ENCODE data around the gene MTG1.
"Not testable (repeated sequence)": the region's sequence is repeated elsewhere in the genome, so short reads cannot be mapped to it uniquely, and the experiment has no call there.

MTG1 gene

DNA sequence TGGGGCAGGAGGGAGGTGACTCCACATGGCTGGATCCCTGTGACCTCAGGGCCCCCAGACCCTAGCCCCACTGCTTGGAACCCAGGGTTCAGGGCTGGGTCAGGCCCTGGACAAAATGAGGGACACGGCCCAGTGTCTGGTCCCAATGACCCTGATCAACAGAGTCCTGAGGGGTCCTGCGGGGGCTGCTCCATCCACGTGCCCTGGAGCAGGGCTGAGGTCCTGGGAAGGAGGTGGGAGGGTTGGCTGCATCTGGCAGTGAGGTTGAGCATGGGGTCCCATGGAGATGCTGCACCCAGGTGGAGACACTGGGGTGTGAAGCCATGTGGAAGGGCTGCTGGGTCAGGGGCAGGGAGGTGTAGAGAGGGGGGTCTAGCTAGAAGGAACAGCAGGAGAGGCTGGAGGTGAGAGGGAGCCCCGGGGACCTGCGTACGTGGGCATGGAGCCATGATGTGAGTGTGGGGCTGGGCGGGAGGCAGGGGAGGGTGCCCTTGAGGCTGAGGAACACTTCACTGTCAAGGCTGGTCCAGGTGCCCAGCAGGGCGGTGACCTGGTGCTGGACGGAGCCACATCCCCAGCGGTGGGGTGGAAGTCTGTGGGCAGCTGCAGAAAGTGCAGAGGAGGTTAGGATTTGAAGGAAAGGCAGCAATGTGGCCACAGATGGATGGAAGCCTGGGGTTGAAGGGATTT is 60.4 kb downstream of the MTG1 start:
- DNase-seq = no peak

DNA sequence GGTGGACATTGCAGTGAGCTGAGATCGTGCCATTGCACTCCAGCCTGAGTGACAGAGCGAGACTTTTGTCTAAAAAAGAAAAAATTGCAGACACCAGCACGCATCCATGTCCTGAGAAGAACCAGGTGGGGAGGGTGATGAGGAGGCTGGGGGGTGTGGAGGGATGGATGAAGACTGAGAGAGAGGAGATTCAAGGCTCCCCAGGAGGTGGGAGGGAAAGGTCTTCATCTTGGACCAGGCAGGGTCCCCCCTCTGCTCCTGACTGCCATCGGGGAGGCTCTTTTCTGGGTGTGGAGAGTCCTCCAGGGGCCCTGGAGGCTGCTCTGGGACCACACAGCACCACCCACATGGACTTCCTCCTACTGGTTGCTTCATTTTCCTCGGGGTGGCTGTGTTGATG is 61.2 kb downstream of the MTG1 start:
- no peak for DNase-seq

DNA sequence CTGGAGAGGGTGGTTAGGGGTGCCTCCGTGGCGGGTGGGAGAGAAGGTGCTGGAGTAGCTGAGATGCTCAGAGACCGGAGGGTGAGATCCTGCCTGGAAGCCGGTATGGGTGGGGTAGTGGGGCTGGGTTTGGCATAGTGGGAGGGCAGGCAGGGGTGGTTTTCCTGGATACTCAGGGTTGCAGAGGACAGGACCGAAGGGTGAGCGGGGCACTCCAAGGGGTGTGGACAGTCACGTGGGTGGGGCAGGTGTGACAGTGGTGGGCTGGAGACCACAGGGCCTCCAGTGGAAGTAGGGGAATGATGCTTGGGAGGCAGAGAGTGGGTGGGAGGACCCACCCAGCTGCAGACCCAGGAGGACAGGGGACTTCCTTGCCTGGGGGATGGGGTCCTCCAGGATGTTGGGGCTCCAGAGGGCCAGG is 61.7 kb downstream of the MTG1 start:
- DNase-seq = no peak

DNA sequence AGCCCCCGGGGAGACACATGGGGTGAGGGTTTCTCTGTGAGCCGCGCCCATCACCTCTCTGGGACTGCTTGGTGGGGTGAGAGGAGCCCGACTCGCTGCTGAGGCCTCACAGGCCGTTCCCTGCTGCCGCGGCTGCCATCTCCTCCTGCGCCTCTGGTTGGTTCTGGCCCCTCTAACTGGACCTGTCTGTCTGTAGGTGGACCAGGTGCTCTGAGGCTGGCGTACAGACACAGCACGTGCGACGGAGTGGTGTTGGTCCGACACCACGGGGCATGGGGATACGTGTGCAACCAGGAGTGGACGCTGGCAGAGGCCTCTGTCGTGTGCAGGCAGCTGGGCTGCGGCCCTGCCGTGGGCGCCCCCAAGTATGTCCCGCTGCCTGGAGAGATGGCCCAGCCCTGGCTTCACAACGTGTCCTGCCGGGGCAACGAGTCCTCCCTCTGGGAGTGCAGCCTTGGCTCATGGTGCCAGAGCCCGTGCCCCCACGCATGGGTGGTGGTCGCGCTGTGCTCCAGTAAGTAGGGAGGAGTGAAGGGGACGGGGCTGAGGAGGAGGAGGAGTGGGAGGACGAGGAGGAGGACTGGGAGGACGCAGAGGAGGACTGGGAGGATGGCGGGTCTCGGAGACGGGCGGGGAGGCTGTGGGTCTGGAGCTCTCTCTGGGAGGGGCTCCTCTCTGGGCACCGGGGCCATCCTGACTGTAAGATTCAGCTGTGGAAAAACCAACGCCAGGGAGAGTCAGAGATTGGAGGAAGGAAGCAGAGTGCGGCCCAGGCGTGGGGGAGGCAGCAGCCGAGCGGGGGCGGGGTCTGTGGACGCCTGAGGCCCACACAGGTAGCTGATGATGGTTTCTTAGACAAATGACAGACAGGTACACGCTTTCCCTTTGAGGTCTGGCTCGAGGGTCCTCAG is 62.3 kb downstream of the MTG1 start:
- no peak for DNase-seq

DNA sequence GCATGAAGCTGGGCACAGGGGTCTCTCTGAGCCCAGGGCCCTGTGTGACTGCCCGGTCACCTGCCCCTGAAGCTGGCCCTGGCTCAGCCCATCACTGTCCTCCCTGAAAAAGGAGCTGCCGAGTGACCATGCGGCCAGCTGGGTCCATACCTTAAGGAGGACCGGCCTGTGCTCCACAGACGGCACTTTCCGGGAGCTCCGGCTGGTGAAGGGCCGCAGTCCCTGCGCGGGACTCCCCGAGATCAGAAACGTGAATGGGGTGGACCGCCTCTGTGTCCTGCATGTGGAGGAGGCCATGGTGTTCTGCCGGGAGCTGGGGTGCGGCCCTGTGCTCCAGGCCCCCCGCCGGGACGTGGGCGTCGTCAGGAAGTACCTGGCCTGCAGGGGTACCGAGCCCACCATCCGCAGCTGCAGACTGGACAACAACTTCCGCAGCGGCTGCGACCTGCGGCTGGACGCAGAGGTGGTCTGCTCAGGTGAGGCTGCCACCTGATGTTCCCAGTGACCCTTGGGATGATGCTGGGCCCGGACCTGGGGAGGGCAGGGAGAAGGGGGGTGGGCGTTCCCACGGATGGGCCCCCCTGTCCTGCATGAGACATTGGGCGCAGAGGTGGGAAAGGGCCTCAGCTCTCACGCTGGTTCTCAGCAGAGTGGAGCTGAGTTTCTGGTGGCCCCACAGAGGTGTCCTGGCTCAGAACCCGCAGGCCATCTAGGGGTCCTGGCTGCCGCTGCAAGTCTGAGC is 63.3 kb downstream of the MTG1 start:
- DNase-seq = no peak

DNA sequence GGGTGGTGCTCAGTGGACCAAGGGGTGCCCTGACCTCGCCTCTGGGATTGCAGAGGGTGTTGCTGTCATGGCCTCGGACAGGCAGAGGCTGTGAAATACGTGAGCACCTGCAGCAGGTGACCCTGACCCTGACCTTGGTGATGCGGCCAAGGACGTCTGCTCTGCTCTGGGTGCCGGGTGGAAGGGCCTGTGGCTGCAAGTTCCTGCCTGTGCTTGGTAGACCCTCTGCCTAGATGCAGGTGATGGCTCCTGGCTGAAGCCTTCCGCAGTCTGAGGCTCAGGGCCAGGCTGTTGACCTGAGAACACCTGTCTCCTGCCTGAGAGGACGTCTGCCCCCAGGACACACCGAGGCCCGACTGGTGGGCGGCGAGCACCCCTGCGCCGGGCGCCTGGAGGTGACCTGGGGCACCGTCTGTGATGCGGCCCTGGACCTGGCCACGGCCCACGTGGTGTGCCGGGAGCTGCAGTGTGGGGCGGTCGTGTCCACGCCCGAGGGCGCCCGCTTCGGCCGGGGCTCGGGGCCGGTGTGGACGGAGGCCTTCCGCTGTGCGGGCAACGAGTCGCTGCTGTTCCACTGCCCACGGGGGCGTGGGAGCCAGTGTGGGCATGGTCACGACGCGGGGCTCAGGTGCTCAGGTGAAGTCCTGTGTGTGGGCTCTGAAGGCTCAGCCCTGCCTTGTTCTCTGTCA is 64.2 kb downstream of the MTG1 start:
- DNase-seq = no peak

DNA sequence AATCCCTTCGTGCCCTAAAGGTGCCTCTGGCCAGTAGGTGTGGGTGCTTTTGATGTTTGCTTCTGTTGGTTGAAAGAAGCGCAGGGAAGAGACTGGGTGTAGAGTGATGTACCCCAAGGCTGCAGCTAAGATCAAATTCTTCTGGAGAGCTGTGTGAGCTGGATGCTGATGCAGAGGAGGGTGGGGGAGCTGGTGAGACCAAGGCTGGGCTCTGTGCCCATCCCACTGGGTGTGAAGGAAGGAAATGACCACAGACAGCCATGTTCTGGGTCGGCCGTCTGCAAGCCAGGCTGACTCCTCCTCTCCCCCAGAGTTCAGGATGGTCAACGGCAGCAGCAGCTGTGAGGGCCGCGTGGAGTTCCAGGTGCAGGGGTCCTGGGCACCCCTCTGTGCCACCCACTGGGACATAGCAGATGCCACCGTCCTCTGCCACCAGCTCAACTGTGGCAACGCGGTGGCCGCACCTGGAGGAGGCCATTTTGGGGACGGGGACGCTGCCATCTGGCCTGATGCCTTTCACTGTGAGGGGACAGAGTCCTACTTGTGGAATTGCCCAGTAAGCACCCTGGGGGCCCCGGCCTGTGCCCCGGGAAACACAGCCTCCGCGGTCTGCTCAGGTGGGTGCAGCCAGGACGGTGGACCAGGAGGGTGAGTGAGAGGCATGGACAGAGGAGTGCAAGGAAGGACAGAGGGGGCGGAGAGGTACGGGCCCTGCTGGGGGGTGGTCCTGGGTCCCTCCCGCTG is 64.9 kb downstream of the MTG1 start:
- no peak for DNase-seq

DNA sequence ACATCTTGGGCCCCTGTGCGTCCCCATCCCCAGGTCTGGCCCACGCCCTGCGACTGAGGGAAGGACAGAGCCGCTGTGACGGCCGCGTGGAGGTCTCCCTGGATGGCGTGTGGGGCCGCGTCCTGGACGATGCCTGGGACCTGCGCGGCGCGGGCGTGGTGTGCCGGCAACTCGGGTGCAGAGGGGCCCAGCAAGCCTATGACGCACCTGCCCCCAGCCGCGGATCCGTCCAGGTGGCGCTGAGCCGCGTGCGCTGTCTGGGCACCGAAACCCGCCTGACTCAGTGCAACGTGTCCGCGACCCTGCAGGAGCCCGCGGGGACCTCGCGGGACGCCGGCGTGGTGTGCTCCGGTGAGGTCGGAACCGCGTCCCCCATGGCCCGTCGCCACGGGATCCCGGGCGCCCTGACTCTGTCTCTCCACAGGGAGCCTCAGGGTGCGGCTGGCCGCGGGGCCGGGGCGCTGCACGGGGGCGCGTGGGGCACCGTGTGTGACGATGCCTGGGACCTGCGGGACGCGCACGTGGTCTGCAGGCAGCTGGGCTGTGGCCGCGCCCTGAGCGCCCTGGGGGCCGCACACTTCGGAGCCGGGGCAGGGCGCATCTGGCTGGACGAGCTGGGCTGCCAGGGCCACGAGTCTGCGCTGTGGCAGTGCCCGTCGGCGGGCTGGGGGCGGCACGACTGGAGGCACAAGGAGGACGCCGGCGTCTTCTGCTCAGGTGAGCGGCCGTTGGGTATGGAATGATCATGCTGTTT is 65.7 kb downstream of the MTG1 start:
- no peak for DNase-seq

DNA sequence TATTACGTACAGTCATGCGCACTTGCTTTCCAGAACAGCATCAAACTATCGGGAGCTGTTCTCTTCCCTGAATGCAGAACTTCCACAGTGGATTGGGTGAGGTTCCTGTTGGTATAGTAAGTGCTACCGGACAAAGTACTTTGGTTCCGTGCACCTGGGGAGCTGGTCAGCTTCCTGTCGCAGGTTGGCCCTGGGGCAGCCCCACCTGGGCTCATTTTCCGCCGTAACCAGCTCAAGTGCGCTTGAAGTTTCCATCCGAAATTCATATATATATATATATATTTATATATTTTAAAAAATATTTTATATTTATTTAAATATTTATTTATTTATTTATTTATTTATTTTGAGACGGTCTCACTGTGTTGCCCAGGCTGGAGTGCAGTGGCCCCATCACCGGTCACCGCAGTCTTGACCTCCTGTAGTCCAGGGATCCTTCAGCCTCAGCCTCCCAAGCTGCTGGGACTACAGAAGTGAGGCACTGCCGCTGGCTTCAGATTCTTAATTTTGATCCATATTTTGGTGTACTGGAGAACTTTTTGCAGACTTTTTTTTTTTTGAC is 66.3 kb downstream of the MTG1 start:
- DNase-seq = no peak

DNA sequence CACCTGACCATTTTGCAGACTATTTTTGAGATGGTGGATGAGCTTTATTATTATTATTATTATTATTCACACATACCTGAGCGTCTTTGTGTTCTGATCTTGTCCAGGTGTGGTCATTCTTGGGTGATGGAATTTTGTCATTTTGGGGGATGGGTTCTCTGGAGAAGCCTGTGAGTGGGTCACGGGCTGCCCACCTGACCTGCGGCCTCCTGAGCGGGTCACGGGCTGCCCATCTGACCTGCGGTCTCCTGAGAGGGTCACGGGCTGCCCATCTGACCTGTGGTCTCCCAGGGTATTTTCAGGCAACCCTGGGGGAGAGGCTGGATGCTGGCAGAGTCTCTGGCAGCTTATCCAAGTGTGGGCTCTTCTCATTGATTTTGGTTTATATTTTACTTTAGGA is 67.1 kb downstream of the MTG1 start:
- DNase-seq = no peak

DNA sequence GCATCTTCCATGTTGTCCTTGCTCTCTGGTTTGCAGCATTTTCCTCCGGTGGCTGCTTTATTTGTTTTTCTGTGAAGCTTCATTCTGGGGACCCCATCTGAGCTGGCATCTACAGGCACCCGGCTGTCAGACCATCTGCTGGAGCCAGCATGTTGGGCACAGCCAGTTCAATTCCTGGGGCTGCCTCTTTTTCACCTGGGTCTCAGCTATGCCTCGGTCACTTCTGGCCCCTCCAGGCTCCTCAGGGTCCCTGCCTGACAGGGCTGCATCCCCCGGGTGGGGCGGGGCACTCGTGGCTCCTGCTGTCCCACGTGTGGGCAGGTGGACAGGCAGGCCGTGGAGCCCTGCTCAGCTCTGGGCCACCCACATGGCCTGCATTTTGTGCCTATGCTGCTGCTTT is 67.9 kb downstream of the MTG1 start:
- no peak for DNase-seq

DNA sequence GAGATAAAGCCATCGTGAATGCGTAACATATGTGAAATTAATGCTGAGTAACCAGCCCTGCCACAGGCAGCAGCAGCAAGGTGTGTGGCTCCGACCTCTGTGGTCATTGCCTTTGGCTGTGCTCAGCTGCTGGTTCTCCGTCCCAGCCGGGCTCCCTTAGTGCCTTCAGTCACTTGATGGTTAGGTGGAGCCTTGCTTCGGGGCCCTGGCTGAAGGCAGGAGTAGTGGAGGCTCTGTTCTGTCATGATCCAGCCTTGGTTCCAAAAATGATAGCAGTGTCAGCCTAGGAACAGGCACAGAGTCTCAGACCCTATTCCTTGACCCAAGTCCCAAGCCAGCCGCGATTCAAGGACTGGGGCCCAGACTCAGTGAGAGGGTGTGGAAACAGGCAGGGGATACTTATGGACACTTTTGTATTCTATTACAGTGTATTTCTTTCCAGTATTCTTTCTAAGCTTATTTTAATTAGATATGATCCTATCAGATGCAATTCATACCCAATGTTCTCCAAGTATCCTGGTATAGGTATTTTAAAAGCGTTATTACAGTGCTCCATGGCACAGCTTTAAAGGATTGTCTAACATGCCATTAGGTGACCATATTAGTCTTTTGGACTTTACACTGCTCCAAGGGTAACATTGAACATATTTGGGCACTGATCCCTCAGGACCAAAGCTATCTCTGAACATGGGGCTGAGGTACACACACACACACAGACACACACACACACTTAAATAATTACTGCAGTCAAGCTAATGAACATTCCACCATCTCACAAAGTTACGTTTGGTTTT is 68.8 kb downstream of the MTG1 start:
- DNase-seq = no peak

DNA sequence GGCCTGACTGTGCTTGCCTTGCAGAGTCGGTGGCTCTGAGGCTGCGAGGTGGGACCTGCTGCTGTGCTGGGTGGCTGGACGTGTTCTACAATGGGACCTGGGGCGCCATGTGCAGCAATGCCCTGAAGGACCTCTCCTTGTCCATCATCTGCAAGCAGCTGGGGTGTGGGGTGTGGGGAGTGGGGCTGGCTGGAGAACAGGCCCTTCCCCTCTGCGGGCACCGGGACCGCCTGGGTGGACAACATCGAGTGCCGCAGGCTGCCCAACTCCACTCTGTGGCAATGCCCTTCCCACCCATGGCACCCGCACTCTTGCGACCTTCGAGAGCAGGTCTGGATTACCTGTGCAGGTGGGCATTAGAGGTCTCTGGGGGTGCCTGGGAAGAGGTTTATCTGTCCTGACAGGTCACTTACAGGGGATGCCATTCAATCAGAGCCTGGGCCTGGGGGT is 70.7 kb downstream of the MTG1 start:
- no peak for DNase-seq

DNA sequence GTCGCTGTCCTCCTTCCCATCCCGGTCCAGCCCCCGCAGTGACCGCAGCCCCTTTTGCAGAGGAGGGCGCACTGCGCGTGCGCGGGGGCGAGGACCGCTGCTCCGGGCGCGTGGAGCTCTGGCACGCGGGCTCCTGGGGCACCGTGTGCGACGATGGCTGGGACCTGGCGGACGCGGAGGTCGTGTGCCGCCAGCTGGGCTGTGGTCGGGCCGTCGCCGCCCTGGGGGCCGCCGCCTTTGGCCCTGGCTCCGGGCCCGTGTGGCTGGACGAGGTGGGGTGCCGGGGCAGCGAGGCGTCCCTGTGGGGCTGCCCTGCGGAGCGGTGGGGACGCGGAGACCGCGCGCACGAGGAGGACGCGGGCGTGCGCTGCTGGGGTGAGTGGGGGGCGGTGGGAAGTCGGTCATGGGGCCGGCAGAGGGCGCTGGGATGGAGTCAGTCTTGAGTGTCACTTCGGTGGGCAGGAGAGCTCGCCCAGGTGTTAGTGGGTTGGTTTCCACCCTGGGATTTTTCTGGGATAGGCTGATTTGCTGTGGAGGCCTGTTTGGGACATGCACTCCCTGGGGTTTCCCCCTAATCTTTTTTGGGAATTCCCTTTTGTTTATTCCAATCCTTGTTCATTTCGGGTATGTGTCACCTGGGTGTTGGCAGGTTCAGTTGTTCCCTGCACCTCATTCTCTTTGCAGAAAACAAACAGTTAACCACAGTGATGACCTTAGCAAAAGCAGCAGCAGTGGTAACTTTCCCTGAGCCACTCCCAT is 71.4 kb downstream of the MTG1 start:
- no peak for DNase-seq

DNA sequence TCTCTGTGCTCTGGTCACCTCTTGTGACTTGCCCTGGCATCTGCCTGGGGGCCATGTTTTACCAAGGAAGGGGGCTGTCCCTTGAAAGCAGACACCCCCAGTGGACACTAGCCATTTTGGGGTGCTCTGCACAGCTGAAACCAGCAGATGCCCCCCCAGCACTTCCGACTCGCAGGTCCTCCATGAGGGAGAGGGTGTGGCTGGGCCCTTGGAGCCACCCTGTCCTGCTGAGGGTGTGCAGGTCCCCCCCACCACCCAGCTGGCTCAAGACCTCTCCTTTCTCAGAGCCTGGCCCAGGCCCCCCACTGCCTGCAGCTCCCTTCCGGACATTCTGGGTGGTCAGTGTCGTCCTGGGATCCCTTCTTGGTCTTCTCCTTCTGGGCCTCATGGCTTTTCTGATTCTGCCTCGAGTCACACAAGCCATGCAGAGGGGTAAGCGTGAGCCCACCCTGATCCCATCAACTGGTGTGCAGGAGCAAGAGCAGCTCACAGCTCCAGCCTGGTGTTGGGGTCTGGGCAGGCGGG is 72.1 kb downstream of the MTG1 start:
- no peak for DNase-seq

DNA sequence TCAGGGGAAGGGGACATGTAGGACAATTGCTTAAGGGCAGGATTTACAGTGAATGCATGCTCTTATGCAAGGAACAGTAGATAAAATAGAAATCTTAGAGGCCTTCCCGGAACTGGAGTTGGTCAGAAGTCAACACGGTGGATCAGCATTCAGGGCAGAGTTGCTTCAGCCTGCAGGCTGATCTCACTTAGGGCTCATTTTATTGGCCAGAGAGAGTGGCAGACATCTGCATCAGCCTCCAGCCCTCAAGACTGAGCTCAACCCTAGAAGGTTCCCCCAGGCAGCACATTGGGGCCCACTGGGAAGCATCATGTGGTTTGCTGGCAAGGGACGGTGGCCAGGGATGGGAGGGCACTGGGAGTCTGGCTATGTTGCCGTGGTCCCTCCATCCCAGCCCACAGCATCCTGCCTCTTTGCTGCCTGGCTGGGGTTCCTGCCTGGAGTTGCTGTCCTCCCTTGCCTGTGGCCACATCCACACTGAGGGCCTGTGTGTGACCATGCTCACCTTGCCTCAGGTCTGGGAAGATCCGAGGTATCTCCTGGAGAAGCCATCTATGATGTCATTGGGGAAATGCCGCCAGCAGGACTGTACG is 72.8 kb downstream of the MTG1 start:
- no peak for DNase-seq

DNA sequence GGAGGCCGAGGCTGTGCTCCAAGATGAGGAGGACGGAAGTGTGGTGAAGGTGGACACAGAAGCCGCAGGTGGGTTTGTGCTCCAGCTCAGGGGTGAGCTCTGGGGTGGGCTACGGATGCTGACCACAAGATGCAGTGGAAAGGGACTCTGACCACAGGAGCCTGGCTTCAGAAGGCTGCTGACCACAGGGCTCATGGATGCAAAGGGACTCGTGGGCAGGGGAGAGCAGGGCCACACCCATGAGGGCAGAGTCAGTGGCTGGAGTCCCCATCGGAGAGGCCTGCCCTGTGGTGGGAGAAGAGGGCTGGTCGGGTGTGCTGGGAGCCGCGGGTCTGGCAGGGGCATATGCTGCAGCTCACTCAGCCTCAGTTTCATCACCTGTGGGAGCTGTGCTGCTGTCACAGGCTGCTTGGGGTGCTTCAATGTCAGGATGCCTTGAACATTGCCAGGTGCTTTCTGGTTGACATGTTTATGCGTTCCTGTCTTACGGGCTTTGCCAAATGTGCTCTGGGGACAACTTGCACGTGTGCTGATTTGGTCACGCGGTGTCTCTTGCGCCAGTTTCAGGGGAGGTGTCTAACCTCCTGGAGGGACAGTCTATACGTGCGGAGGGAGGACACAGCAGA is 73.4 kb downstream of the MTG1 start:
- no peak for DNase-seq

DNA sequence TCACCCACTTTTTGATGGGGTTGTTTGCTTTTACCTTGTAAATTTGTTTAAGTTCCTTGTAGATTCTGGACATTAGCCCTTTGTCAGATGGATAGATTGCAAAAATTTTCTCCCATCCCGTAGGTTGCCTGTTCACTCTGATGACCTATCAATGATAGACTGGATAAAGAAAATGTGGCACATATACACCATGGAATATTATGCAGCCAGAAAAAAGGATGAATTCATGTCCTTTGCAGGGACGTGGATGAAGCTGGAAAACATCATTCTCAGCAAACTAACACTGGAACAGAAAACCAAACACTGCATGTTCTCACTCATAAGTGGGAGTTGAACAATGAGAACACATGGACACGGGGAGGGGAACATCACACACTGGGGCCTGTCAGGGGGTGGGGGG is 75.2 kb downstream of the MTG1 start:
- DNase-seq = not testable (repeated sequence)

Data from SIG-M5 (cell line).